ENCODE data around the gene UGGT2. TPM values are rescaled to one million over a fixed set of nuclear protein-coding genes. Genes with fewer than 3 reads are reported as not detected.
"Not testable (repeated sequence)": the region's sequence is repeated elsewhere in the genome, so short reads cannot be mapped to it uniquely, and the experiment has no call there.

Gene UGGT2
- total RNA-seq, 1 donor from 2014 or later: 6.5 TPM

DNA sequence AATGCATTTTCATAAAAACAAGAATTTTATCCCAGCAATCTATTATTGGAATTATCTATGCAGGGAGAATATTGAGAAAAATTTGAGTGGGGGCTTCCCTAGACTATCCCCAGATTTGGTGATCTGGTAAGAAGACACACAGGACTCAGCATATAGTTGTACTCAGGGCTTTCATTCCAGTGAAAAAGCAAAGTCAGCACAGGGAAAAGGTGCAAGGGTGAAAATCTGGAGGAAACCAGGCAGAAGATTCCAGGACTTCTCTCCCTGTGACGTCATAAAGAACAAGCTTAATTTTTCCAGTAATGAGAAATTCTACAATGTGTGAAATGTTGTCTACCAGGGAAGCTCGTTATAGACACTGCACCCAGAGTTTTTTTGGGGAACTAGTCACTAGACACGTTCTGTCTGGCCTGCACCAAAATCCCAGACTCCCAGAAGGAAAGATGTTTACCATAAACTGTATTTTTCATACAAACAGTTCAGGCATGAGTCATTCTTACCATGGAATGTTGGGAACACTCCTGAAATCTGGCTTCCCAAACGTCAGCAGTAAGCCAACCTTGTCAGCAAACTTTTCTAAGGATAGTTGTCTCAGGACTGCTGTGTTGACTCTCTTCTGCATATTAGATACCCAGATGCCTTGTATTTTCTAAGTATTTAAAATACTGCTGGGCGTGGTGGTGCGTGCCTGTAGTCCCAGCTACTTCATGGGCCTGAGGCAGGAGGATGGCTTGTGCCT, 268.9 kb downstream of the UGGT2 start:
- H3K27me3 Mint-ChIP-seq: no peaks in the 10 kb centered on the region
- H3K27ac Mint-ChIP-seq: no peak overlapping the region
- H3K9me3 Mint-ChIP-seq: peaks cover 5% of the 10 kb centered on the region
- ChIA-PET POLR2A (no interaction called here), CTCF (no interaction called here)
- ATAC-seq (ENCODE audit: low read depth) (no peak), DNase-seq (no peak)
- intact Hi-C loops (cut with micrococcal nuclease): no loop called here
- H3K36me3 Mint-ChIP-seq (ENCODE audit: low read depth): peaks cover 38% of the 10 kb centered on the region
- H3K4me1 Mint-ChIP-seq: no peaks in the 10 kb centered on the region
- TF ChIP-seq CTCF (IDR thresholded peaks at IDR 0.05): no peak
- no peak overlapping the region for H3K4me3 Mint-ChIP-seq

DNA sequence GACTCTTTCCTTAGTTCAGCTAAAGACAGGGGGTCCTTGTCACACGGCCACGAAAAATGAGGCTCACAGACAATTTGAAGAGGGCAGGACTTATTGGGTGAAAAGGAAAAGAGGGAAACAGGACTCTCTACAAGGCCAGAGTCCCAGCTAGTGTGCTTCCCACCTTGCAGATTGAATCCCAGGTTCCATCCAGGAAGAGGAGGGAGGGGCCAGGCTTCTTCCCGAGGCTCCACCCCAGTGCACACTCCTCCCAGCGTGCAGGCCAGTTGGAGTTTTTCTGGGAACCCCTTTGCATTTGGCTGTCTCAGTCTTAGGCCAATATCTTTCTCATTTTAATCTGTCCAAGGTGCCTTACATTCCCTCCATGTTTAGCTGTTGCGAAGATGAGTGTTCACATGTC, 269.5 kb downstream of the UGGT2 start:
- no peak overlapping the region for H3K27ac Mint-ChIP-seq
- H3K4me1 Mint-ChIP-seq: no peaks in the 10 kb centered on the region
- ChIA-PET CTCF (no interaction called here), POLR2A (no interaction called here)
- H3K36me3 Mint-ChIP-seq (ENCODE audit: low read depth): peaks cover 32% of the 10 kb centered on the region
- H3K27me3 Mint-ChIP-seq: no peaks in the 10 kb centered on the region
- DNase-seq (no peak), ATAC-seq (ENCODE audit: low read depth) (no peak)
- H3K9me3 Mint-ChIP-seq: peaks cover 5% of the 10 kb centered on the region
- no peak overlapping the region for H3K4me3 Mint-ChIP-seq
- no peak for TF ChIP-seq CTCF (IDR thresholded peaks at IDR 0.05)
- intact Hi-C loops (cut with micrococcal nuclease): no loop called here

GRCh38 chr13:95781940-95782339, 271.3 kb downstream of the UGGT2 start:
- DNase-seq; H3K27ac Mint-ChIP-seq; H3K9me3 Mint-ChIP-seq; CTCF ChIA-PET; H3K4me1 Mint-ChIP-seq; H3K4me3 Mint-ChIP-seq; intact Hi-C loops (cut with micrococcal nuclease); ATAC-seq (ENCODE audit: low read depth); POLR2A ChIA-PET; H3K27me3 Mint-ChIP-seq: not testable (repeated sequence)
- peaks cover 30% of the 10 kb centered on the region for H3K36me3 Mint-ChIP-seq (ENCODE audit: low read depth)

DNA sequence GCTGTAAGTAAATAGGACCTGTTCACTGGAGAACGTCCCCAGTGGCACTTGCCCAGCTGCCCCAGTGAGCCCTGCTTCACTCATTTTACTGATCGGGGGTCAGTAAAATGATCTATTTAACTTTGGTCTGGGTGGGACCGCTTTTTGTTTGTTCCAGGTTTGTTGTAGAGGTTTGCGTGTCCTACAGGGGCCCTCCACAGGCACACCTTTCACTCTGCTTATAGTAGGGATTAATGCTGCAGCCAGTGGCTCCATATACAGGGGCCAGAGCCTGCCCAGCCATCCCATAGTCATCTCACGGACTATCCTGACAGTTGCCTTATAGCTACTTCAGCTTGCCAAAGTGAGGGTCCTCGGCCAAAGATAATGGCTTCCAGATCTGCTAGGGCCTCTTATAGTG, 272.2 kb downstream of the UGGT2 start:
- Mint-ChIP-seq H3K27ac (no peak overlapping the region), H3K9me3 (peaks cover 2% of the 10 kb centered on the region), H3K36me3 (ENCODE audit: low read depth) (peaks cover 23% of the 10 kb centered on the region), H3K4me3 (no peak overlapping the region), H3K4me1 (no peaks in the 10 kb centered on the region), H3K27me3 (no peaks in the 10 kb centered on the region)
- POLR2A ChIA-PET: no interaction called here
- intact Hi-C loops (cut with micrococcal nuclease): no loop called here
- DNase-seq (no peak), ATAC-seq (ENCODE audit: low read depth) (no peak)
- no peak for TF ChIP-seq CTCF (IDR thresholded peaks at IDR 0.05)
- CTCF ChIA-PET: no interaction called here

DNA sequence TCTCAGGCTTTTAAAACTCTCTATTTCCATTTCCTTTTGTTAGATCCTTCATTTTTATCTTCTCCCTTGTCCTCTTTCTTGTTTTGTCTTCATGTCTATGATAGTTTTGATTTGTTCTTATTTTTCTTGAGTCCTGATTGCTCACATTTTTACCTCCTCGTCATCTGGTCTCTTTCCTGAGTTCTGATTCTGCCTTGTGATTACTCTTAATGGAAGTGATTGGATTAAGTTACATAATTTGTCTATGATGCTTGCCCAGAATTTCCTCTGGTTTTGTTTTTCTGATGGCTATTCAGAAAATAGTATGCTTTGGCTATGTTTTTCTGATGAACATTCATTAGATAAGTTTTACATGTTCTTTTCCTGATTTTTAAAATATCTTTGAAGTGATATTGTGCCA, 273.7 kb downstream of the UGGT2 start:
- ATAC-seq (ENCODE audit: low read depth): no peak
- POLR2A ChIA-PET: no interaction called here
- H3K4me1 Mint-ChIP-seq: no peaks in the 10 kb centered on the region

More for the DNA sequence above, 273.7 kb downstream of the UGGT2 start:
- DNase-seq: no peak
- Mint-ChIP-seq H3K27me3 (no peaks in the 10 kb centered on the region), H3K36me3 (ENCODE audit: low read depth) (peaks cover 24% of the 10 kb centered on the region), H3K9me3 (peaks cover 2% of the 10 kb centered on the region), H3K4me3 (no peak overlapping the region), H3K27ac (no peak overlapping the region)
- CTCF ChIA-PET: no interaction called here
- intact Hi-C loops (cut with micrococcal nuclease): loop anchor here (5.0 kb wide), 1 partner anchor 102 kb away; the partner anchor contains the start of gene DNAJC3
- no peak for TF ChIP-seq CTCF (IDR thresholded peaks at IDR 0.05)

Data from activated B cell treated with CpG ODN at 0.5 μM for 24 hours (primary cell).